H1 (cell line): ENCODE measurements around the gene PTK6. TPM values are rescaled to one million over a fixed set of nuclear protein-coding genes. Genes with fewer than 3 reads are reported as not detected.

Experiments
- ASH2L ChIP-seq: fragments of 200-600, 300-600 bp; sonication (generic); IDR thresholded peaks from one replicate; pipeline ENCODE4 v1.7.1; 2017; ENCODE audit warnings: low read length
- CHD2 ChIP-seq: IDR thresholded peaks from 2 replicates; pipeline ENCODE4 v1.6.1; 2012; ENCODE audit warnings: low read length, improper control_type of control experiment
- MAFK ChIP-seq: IDR thresholded peaks from 2 replicates; pipeline ENCODE4 v1.6.1; 2012; ENCODE audit warnings: low read depth, mild to moderate bottlenecking, improper control_type of control experiment, low read length
- RNF2 ChIP-seq: fragments of 200-900, 300-1000 bp; sonication (generic); IDR thresholded peaks from 2 replicates; pipeline ENCODE4 v1.7.1; 2016; ENCODE audit warnings: borderline replicate concordance, low read depth, mild to moderate bottlenecking, antibody characterized with exemption, low read length; ENCODE audit not compliant: poor library complexity, severe bottlenecking; ENCODE audit errors: missing control alignments
- SAP30 ChIP-seq: fragments of 300-600 bp; sonication (generic); IDR thresholded peaks from 2 replicates; pipeline ENCODE4 v1.7.1; 2012; ENCODE audit warnings: low read length, moderate library complexity, mild to moderate bottlenecking, inconsistent platforms; ENCODE audit not compliant: insufficient read depth, insufficient replicate concordance
- SIX5 ChIP-seq: IDR thresholded peaks from 2 replicates; pipeline ENCODE4 v1.6.1; 2011; ENCODE audit warnings: mild to moderate bottlenecking, low read depth, low read length
- TAF7 ChIP-seq: optimal IDR thresholded peaks from 2 replicates; pipeline ENCODE3; 2011; ENCODE audit warnings: low read depth, mild to moderate bottlenecking, inconsistent platforms, low read length, moderate library complexity, borderline replicate concordance
- polyA plus RNA-seq, 7 experiments: library from polyadenylated mRNA; depleted of rRNA in 3 of 7; stranded (reverse) in 5 of 7; unstranded in 2 of 7; fragments of >200 nt in 5 of 7; fragments of 200-250 nt in 2 of 7; gene quantifications; 1 replicate in 5 of 7; 2 replicates in 1 of 7; 4 replicates in 1 of 7; pipeline versions ENCODE4 v1.2.1 to v1.2.3, GENCODE V29; 2011 to 2013; ENCODE audit warnings: missing spikeins in 2 of 7, mixed read lengths in 2 of 7
- total RNA-seq: library from RNA; stranded (reverse); fragmentation: NEBNext Ultra II Directional; extraction: Animal tissue kit (Norgen Biotek cat#: 25700); gene quantifications from 2 replicates; pipeline ENCODE4 v1.2.1, GENCODE V29; 2021
- TF ChIP-seq, protein P1 (sequence below), 3 experiments: IDR thresholded peaks; 1 replicate in 2 of 3; 2 replicates in 1 of 3; pipeline versions ENCODE4 v1.5.1 to v1.6.1; 2011; ENCODE audit warnings: low read length in 3 of 3, mild to moderate bottlenecking in 3 of 3, inconsistent platforms in 2 of 3, low read depth in 1 of 3, moderate library complexity in 1 of 3; ENCODE audit not compliant: insufficient read depth in 1 of 3; ENCODE audit errors: control extremely low read depth in 1 of 3

The PTK6 gene
- total and polyA plus RNA-seq, 2 of the 8 experiments (the other 6 are each of a cell fraction or from before 2014, with no cell fraction given) = 0.12 to 0.19 TPM

GRCh38 chr20:63484236-63484635, 52.9 kb downstream of the PTK6 start (continued):
- TF ChIP-seq, protein P1, sequence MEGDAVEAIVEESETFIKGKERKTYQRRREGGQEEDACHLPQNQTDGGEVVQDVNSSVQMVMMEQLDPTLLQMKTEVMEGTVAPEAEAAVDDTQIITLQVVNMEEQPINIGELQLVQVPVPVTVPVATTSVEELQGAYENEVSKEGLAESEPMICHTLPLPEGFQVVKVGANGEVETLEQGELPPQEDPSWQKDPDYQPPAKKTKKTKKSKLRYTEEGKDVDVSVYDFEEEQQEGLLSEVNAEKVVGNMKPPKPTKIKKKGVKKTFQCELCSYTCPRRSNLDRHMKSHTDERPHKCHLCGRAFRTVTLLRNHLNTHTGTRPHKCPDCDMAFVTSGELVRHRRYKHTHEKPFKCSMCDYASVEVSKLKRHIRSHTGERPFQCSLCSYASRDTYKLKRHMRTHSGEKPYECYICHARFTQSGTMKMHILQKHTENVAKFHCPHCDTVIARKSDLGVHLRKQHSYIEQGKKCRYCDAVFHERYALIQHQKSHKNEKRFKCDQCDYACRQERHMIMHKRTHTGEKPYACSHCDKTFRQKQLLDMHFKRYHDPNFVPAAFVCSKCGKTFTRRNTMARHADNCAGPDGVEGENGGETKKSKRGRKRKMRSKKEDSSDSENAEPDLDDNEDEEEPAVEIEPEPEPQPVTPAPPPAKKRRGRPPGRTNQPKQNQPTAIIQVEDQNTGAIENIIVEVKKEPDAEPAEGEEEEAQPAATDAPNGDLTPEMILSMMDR (IDR thresholded peaks at IDR 0.05; ENCODE audit: control extremely low read depth in 1 of 3, insufficient read depth in 1 of 3, low read depth in 1 of 3, low read length in 3 of 3) = no peak
- TF ChIP-seq SAP30 (no peak), ASH2L (no peak), MAFK (no peak), CHD2 (no peak), TAF7 (no peak), RNF2 (no peak), SIX5 (no peak)
